HEK293 (cell line): ENCODE results near the gene PASK.

Experiments used
- CTCF ChIA-PET: fragments of 350-600 bp; formaldehyde crosslinking; extraction: SDS; loops from one replicate; lab custom pipeline; 2021; ENCODE audit warnings: antibody characterized with exemption; lab: Yijun Ruan, JAX
- POLR2A ChIA-PET: fragments of 300-600 bp; formaldehyde crosslinking; extraction: SDS; loops from one replicate; lab custom pipeline; 2020; ENCODE audit warnings: antibody characterized with exemption, inconsistent platforms; lab: Yijun Ruan, JAX
- H3K27ac ChIP-seq: fragments of 200-500 bp; sonication (Bioruptor generic); 2 replicates; pipeline ENCODE4 v1.5.1; 2014; ENCODE audit warnings: low read depth, low read length, control low read depth, inconsistent platforms; ENCODE audit errors: extremely low read depth
- H3K36me3 ChIP-seq, 2 experiments: fragments of 200-500 bp in 1 of 2; sonication (Bioruptor generic) in 1 of 2; 1 replicate in 1 of 2; 2 replicates in 1 of 2; pipeline ENCODE4 v1.5.1; 2014 to 2017; ENCODE audit warnings: inconsistent platforms in 2 of 2, low read length in 2 of 2; ENCODE audit not compliant: control insufficient read depth in 2 of 2, insufficient read depth in 1 of 2
- H3K4me1 ChIP-seq: fragments of 200-500 bp; sonication (Bioruptor generic); 2 replicates; pipeline ENCODE4 v1.5.1; 2014; ENCODE audit warnings: mild to moderate bottlenecking, low read length, inconsistent platforms; ENCODE audit not compliant: control insufficient read depth, insufficient read depth
- H3K4me3 ChIP-seq: 2 replicates; pipeline ENCODE4 v1.5.1; 2011; ENCODE audit warnings: low read depth, mild to moderate bottlenecking, control low read depth, low read length, moderate library complexity
- H3K9me3 ChIP-seq: fragments of 200-500 bp; sonication (Bioruptor generic); 2 replicates; pipeline ENCODE4 v1.5.1; 2014; ENCODE audit warnings: low read depth, low read length, inconsistent platforms; ENCODE audit not compliant: control insufficient read depth, insufficient read depth
- EGR2 ChIP-seq: fragments of 450-650 bp; formaldehyde crosslinking; IDR thresholded peaks from 2 replicates; pipeline ENCODE4 v1.5.1; 2016; ENCODE audit warnings: low read depth, missing biosample characterization, missing genetic modification characterization
- KLF7 ChIP-seq: fragments of 450-650 bp; formaldehyde crosslinking; IDR thresholded peaks from 2 replicates; pipeline ENCODE4 v1.5.1; 2016; ENCODE audit warnings: missing biosample characterization, missing genetic modification characterization, borderline replicate concordance
- PRDM2 ChIP-seq: fragments of 450-650 bp; formaldehyde crosslinking; IDR thresholded peaks from 2 replicates; pipeline ENCODE4 v1.5.1; 2016; ENCODE audit warnings: missing biosample characterization, missing genetic modification characterization, borderline replicate concordance
- SETDB1 ChIP-seq: IDR thresholded peaks from one replicate; pipeline ENCODE4 v1.6.1; 2017; ENCODE audit warnings: mild to moderate bottlenecking, low read length, moderate library complexity, mixed read lengths; ENCODE audit not compliant: insufficient read length
- ZBTB20 ChIP-seq: fragments of 450-650 bp; formaldehyde crosslinking; IDR thresholded peaks from 2 replicates; pipeline ENCODE4 v1.5.1; 2016; ENCODE audit warnings: missing biosample characterization, missing genetic modification characterization
- ZNF112 ChIP-seq: fragments of 450-650 bp; formaldehyde crosslinking; IDR thresholded peaks from 2 replicates; pipeline ENCODE4 v1.5.0; 2017; ENCODE audit warnings: missing biosample characterization, missing genetic modification characterization
- ZNF311 ChIP-seq: fragments of 450-650 bp; formaldehyde crosslinking; IDR thresholded peaks from 2 replicates; pipeline ENCODE4 v1.5.1; 2017; ENCODE audit warnings: missing biosample characterization, missing genetic modification characterization, borderline replicate concordance
- ZNF404 ChIP-seq: fragments of 450-650 bp; formaldehyde crosslinking; IDR thresholded peaks from 2 replicates; pipeline ENCODE4 v1.5.1; 2017; ENCODE audit warnings: missing biosample characterization, missing genetic modification characterization
- ZNF48 ChIP-seq: fragments of 450-650 bp; formaldehyde crosslinking; IDR thresholded peaks from 2 replicates; pipeline ENCODE4 v1.5.1; 2016; ENCODE audit warnings: missing biosample characterization, missing genetic modification characterization
- ZNF488 ChIP-seq: fragments of 450-650 bp; formaldehyde crosslinking; IDR thresholded peaks from 2 replicates; pipeline ENCODE4 v1.5.1; 2016; ENCODE audit warnings: missing biosample characterization, missing genetic modification characterization
- ZNF544 ChIP-seq: fragments of 450-650 bp; formaldehyde crosslinking; IDR thresholded peaks from 2 replicates; pipeline ENCODE4 v1.5.0; 2017; ENCODE audit warnings: missing biosample characterization, missing genetic modification characterization
- ZNF549 ChIP-seq: fragments of 450-650 bp; IDR thresholded peaks from 2 replicates; pipeline ENCODE4 v1.5.1; 2018; ENCODE audit warnings: missing biosample characterization, missing genetic modification characterization, mild to moderate bottlenecking, inconsistent platforms, moderate library complexity
- ZNF560 ChIP-seq: fragments of 450-650 bp; formaldehyde crosslinking; IDR thresholded peaks from 2 replicates; pipeline ENCODE4 v1.5.1; 2017; ENCODE audit warnings: missing biosample characterization, missing genetic modification characterization, borderline replicate concordance
- ZNF704 ChIP-seq: fragments of 450-650 bp; formaldehyde crosslinking; IDR thresholded peaks from 2 replicates; pipeline ENCODE4 v1.5.1; 2016; ENCODE audit warnings: missing biosample characterization, missing genetic modification characterization
- ZNF707 ChIP-seq: fragments of 450-650 bp; formaldehyde crosslinking; IDR thresholded peaks from 2 replicates; pipeline ENCODE4 v1.5.1; 2016; ENCODE audit warnings: missing biosample characterization, missing genetic modification characterization
- ZNF830 ChIP-seq: fragments of 450-650 bp; IDR thresholded peaks from 2 replicates; pipeline ENCODE4 v1.5.0; 2018; ENCODE audit warnings: missing biosample characterization, missing genetic modification characterization, low read depth, mild to moderate bottlenecking, moderate library complexity
- ZSCAN18 ChIP-seq: fragments of 450-650 bp; formaldehyde crosslinking; IDR thresholded peaks from 2 replicates; pipeline ENCODE4 v1.5.1; 2016; ENCODE audit warnings: missing biosample characterization, missing genetic modification characterization

The PASK gene

GRCh38 chr2:241082341-241083090 is 66.8 kb downstream of the PASK start (continued):
- TF ChIP-seq PRDM2 (no peak), ZNF311 (tag by site-specific recombination) (no peak), ZNF488 (no peak)

- no peaks in the 10 kb centered on the region for H3K4me1 ChIP-seq
- ChIA-PET POLR2A (no interaction called here), CTCF (no interaction called here)
- H3K27ac ChIP-seq, result no peak overlapping the region
- peaks cover 12 to 18% of the 10 kb centered on the region in 2 experiments for H3K36me3 ChIP-seq
- no peaks in the 10 kb centered on the region for H3K9me3 ChIP-seq
- TF ChIP-seq ZNF560 (tag by site-specific recombination) (no peak), ZNF830 (tag by site-specific recombination) (no peak), ZSCAN18 (tag by site-specific recombination) (no peak), EGR2 (tag by site-specific recombination) (no peak)
- H3K4me3 ChIP-seq, result no peak overlapping the region
Observed at GRCh38 chr2:241081643-241082340, 67.5 kb downstream of the PASK start.

- H3K9me3 ChIP-seq, result no peaks in the 10 kb centered on the region
- H3K4me1 ChIP-seq, result no peaks in the 10 kb centered on the region
- peaks cover 6 to 13% of the 10 kb centered on the region in 2 experiments for H3K36me3 ChIP-seq
- no peak overlapping the region for H3K4me3 ChIP-seq
- H3K27ac ChIP-seq, result no peak overlapping the region
- no peak for TF ChIP-seq ZNF112 (tag by site-specific recombination)
- no peak for TF ChIP-seq ZNF404
- TF ChIP-seq ZNF549 (tag by site-specific recombination), result no peak
- no peak for TF ChIP-seq ZNF704 (tag by site-specific recombination)
- TF ChIP-seq SETDB1, result no peak
- TF ChIP-seq ZNF488, result no peak
- no peak for TF ChIP-seq KLF7
- no peak for TF ChIP-seq ZBTB20
- no peak for TF ChIP-seq ZNF544 (tag by site-specific recombination)
- no peak for TF ChIP-seq ZNF707
- TF ChIP-seq ZNF48 (tag by site-specific recombination), result no peak
- ChIA-PET CTCF (no interaction called here), POLR2A (no interaction called here)
Observed at GRCh38 chr2:241081190-241081642, 68.1 kb downstream of the PASK start.
